Ascending aorta (tissue), 2 donors: ENCODE data around the gene PLCB1. TPM values are rescaled to one million over a fixed set of nuclear protein-coding genes. Genes with fewer than 3 reads are reported as not detected.
"Not testable (repeated sequence)": the region's sequence is repeated elsewhere in the genome, so short reads cannot be mapped to it uniquely, and the experiment has no call there.

ENCODE experiments used
- DNase-seq, 2 donors: peaks; one replicate each; pipeline ENCODE4 v3.0.0-alpha.2; 2019; ENCODE audit warnings: low spot score in 2 of 2
- H3K27ac ChIP-seq, 2 donors: fragments of 200-600 bp; sonication (generic); one replicate each; pipeline ENCODE4 v1.5.1; 2016 to 2017; ENCODE audit warnings: mild to moderate bottlenecking in 1 of 2
- H3K27me3 ChIP-seq: fragments of 200-600 bp; sonication (generic); one replicate; pipeline ENCODE4 v1.5.1; 2017
- H3K36me3 ChIP-seq, 2 donors: fragments of 200-600 bp; sonication (generic); one replicate each; pipeline ENCODE4 v1.5.1; 2016
- H3K4me1 ChIP-seq, 2 donors: fragments of 200-600 bp; sonication (generic); one replicate each; pipeline ENCODE4 v1.5.1; 2016 to 2017; ENCODE audit warnings: mild to moderate bottlenecking in 1 of 2
- H3K4me3 ChIP-seq, 2 donors: fragments of 200-600 bp; sonication (generic); one replicate each; pipeline ENCODE4 v1.5.1; 2016 to 2017; ENCODE audit warnings: mild to moderate bottlenecking in 1 of 2
- H3K9me3 ChIP-seq, 2 donors: fragments of 200-600 bp; sonication (generic); one replicate each; pipeline ENCODE4 v1.5.1; 2016
- CTCF ChIP-seq, 3 experiments: fragments of 200-600 bp in 2 of 3; fragments of 450-650 bp in 1 of 3; sonication (generic) in 2 of 3; IDR thresholded peaks; one replicate each; pipeline ENCODE4 v1.5.1; 2016 to 2019; ENCODE audit warnings: antibody characterized with exemption in 3 of 3, mild to moderate bottlenecking in 1 of 3, moderate library complexity in 1 of 3
- intact Hi-C: fragments of 100-400 bp; cut with DNase I; formaldehyde crosslinking; loops from one replicate; pipeline ENCODE4 v1.15.1; 2023
- total RNA-seq: library from RNA; depleted of rRNA; stranded (reverse); fragments of >200 nt; gene quantifications from one replicate; pipeline ENCODE4 v1.1.0, GENCODE V29; 2016

Gene PLCB1
- total RNA-seq, 1 donor from 2014 or later = 22.9 TPM

- H3K9me3 ChIP-seq = no peaks in the 10 kb centered on the region
- no peaks in the 10 kb centered on the region for H3K4me1 ChIP-seq
- intact Hi-C loops = no loop called here
- no peak overlapping the region for H3K27ac ChIP-seq
- no peaks in the 10 kb centered on the region for H3K36me3 ChIP-seq
- no peak for DNase-seq
- H3K27me3 ChIP-seq = no peaks in the 10 kb centered on the region
- no peak overlapping the region for H3K4me3 ChIP-seq
- TF ChIP-seq CTCF (IDR thresholded peaks at IDR 0.05) = no peak
Observed at GRCh38 chr20:8837396-8837795, 705.3 kb downstream of the PLCB1 start.

- H3K36me3 ChIP-seq = no peaks in the 10 kb centered on the region
- H3K27me3 ChIP-seq = no peaks in the 10 kb centered on the region
- DNase-seq = no peak
- no peak overlapping the region for H3K4me3 ChIP-seq
- no peaks in the 10 kb centered on the region for H3K4me1 ChIP-seq
- H3K27ac ChIP-seq = no peak overlapping the region
- TF ChIP-seq CTCF (IDR thresholded peaks at IDR 0.05) = no peak
- H3K9me3 ChIP-seq = no peaks in the 10 kb centered on the region
- intact Hi-C loops = no loop called here
Observed at GRCh38 chr20:8842525-8842924, 710.5 kb downstream of the PLCB1 start.

- no peak overlapping the region for H3K4me3 ChIP-seq
- DNase-seq = no peak
- H3K27me3 ChIP-seq = no peaks in the 10 kb centered on the region
- TF ChIP-seq CTCF (IDR thresholded peaks at IDR 0.05) = no peak
- intact Hi-C loops = no loop called here
- H3K9me3 ChIP-seq = no peaks in the 10 kb centered on the region
- H3K4me1 ChIP-seq = no peaks in the 10 kb centered on the region
- H3K27ac ChIP-seq = no peak overlapping the region
- no peaks in the 10 kb centered on the region for H3K36me3 ChIP-seq
Observed at GRCh38 chr20:8844179-8844578, 712.1 kb downstream of the PLCB1 start.

GRCh38 chr20:8849990-8850389, 717.9 kb downstream of the PLCB1 start:
- Histone ChIP-seq H3K4me1 (peaks cover 0 to 10% of the 10 kb centered on the region in 2 donors), H3K36me3 (no peaks in the 10 kb centered on the region), H3K27ac (no peak overlapping the region), H3K27me3 (no peaks in the 10 kb centered on the region), H3K9me3 (no peaks in the 10 kb centered on the region), H3K4me3 (no peak overlapping the region)
- no peak for DNase-seq
- intact Hi-C loops = loop anchor here (5.0 kb wide), 1 partner anchor 217 kb away; the partner anchor contains the start of gene PLCB4
- TF ChIP-seq CTCF (IDR thresholded peaks at IDR 0.05) = no peak

GRCh38 chr20:8851446-8851845, 719.4 kb downstream of the PLCB1 start:
- intact Hi-C loops = loop anchor here (5.0 kb wide), 1 partner anchor 216 kb away; the partner anchor contains the start of gene PLCB4
- no peak for DNase-seq
- Histone ChIP-seq H3K36me3 (no peaks in the 10 kb centered on the region), H3K4me1 (peaks cover 0 to 13% of the 10 kb centered on the region in 2 donors), H3K27me3 (no peaks in the 10 kb centered on the region), H3K27ac (no peak overlapping the region), H3K9me3 (no peaks in the 10 kb centered on the region), H3K4me3 (no peak overlapping the region)
- TF ChIP-seq CTCF (IDR thresholded peaks at IDR 0.05) = no peak

- intact Hi-C loops = loop anchor here (2.0 to 5.0 kb wide), 2 partner anchors 215 to 541 kb away; partner anchors contain the start of gene PLCB4
- not testable (repeated sequence) for H3K4me3 ChIP-seq, H3K27me3 ChIP-seq, H3K36me3 ChIP-seq, H3K27ac ChIP-seq, H3K9me3 ChIP-seq, DNase-seq
- H3K4me1 ChIP-seq = peaks cover 0 to 13% of the 10 kb centered on the region in 2 donors
Observed at GRCh38 chr20:8851919-8852318, 719.9 kb downstream of the PLCB1 start.

GRCh38 chr20:8853211-8853610, 721.1 kb downstream of the PLCB1 start:
- intact Hi-C loops = loop anchor here (2.0 to 5.0 kb wide), 2 partner anchors 214 to 540 kb away; partner anchors contain the start of gene PLCB4
- H3K27ac ChIP-seq, H3K36me3 ChIP-seq, DNase-seq, H3K4me3 ChIP-seq, H3K27me3 ChIP-seq, H3K9me3 ChIP-seq: not testable (repeated sequence)
- peaks cover 0 to 13% of the 10 kb centered on the region in 2 donors for H3K4me1 ChIP-seq
